AG04449 (cell line): ENCODE data around the gene SETBP1.

Source experiments
- CTCF ChIA-PET: fragments of 350-600 bp; formaldehyde crosslinking; extraction: SDS; loops from one replicate; lab custom pipeline; 2021; ENCODE audit warnings: antibody characterized with exemption; lab: Yijun Ruan, JAX
- POLR2A ChIA-PET: fragments of 400-600, 350-600 bp; formaldehyde crosslinking; extraction: SDS; loops from one replicate; lab custom pipeline; 2020; ENCODE audit warnings: antibody characterized with exemption, inconsistent platforms; lab: Yijun Ruan, JAX
- DNase-seq: peaks from one replicate; pipeline ENCODE4 v3.0.0-alpha.2; 2010; ENCODE audit warnings: low read depth, low spot score
- H3K4me3 ChIP-seq: 2 replicates; pipeline ENCODE4 v1.5.1; 2011; ENCODE audit warnings: low read depth, mild to moderate bottlenecking, control low read depth, low read length
- CTCF ChIP-seq: IDR thresholded peaks from one replicate; pipeline ENCODE4 v1.5.1; 2011; ENCODE audit warnings: mild to moderate bottlenecking, moderate library complexity, low read length, control low read depth, inconsistent platforms; ENCODE audit not compliant: insufficient read depth; ENCODE audit errors: missing control alignments

SETBP1 gene

GRCh38 chr18:44732599-44732998 is 51.9 kb downstream of the SETBP1 start:
- ChIA-PET POLR2A (no interaction called here), CTCF (interaction anchor here (1.3 kb wide), 1 partner anchor 1112 kb away, joined by 3 read pairs; no protein-coding TSS in a partner anchor)
- no peak overlapping the region for H3K4me3 ChIP-seq
- DNase-seq = no peak
- TF ChIP-seq CTCF = no peak

GRCh38 chr18:44733069-44733753 is 52.5 kb downstream of the SETBP1 start:
- no peak overlapping the region for H3K4me3 ChIP-seq
- TF ChIP-seq CTCF = no peak
- ChIA-PET CTCF (interaction anchor here (1.3 kb wide), 1 partner anchor 1113 kb away, joined by 3 read pairs; no protein-coding TSS in a partner anchor), POLR2A (no interaction called here)
- DNase-seq = peak; percentile 62

GRCh38 chr18:44733754-44734465 is 53.2 kb downstream of the SETBP1 start:
- TF ChIP-seq CTCF = no peak
- no peak for DNase-seq
- ChIA-PET CTCF (interaction anchor here (0.9 kb wide), 1 partner anchor 622 kb away, joined by 3 read pairs; no protein-coding TSS in a partner anchor), POLR2A (no interaction called here)
- H3K4me3 ChIP-seq = no peak overlapping the region

GRCh38 chr18:44735096-44735495 is 54.4 kb downstream of the SETBP1 start:
- ChIA-PET POLR2A (no interaction called here), CTCF (no interaction called here)
- TF ChIP-seq CTCF = no peak
- no peak overlapping the region for H3K4me3 ChIP-seq
- no peak for DNase-seq

GRCh38 chr18:44736664-44737380 is 56.1 kb downstream of the SETBP1 start:
- POLR2A ChIA-PET = no interaction called here
- H3K4me3 ChIP-seq = no peak overlapping the region
- CTCF ChIA-PET = no interaction called here
- no peak for TF ChIP-seq CTCF
- DNase-seq = no peak

- DNase-seq = no peak
- ChIA-PET CTCF (no interaction called here), POLR2A (no interaction called here)
- no peak overlapping the region for H3K4me3 ChIP-seq
- no peak for TF ChIP-seq CTCF
Observed at GRCh38 chr18:44737623-44738022, 56.9 kb downstream of the SETBP1 start.
